Stimulated activated CD8-positive, alpha-beta memory T cell treated with anti-CD3 and anti-CD28 coated beads, Interleukin-12 subunit alpha, Interleukin-12 subunit beta, amount 100 ng/mL, for 1 hour (primary cell): ENCODE data around the gene PALM2AKAP2.

Experiments used
- DNase-seq: peaks from one replicate; pipeline ENCODE4 v3.0.0-alpha.2; 2020; ENCODE audit warnings: low read depth

The PALM2AKAP2 gene

DNA sequence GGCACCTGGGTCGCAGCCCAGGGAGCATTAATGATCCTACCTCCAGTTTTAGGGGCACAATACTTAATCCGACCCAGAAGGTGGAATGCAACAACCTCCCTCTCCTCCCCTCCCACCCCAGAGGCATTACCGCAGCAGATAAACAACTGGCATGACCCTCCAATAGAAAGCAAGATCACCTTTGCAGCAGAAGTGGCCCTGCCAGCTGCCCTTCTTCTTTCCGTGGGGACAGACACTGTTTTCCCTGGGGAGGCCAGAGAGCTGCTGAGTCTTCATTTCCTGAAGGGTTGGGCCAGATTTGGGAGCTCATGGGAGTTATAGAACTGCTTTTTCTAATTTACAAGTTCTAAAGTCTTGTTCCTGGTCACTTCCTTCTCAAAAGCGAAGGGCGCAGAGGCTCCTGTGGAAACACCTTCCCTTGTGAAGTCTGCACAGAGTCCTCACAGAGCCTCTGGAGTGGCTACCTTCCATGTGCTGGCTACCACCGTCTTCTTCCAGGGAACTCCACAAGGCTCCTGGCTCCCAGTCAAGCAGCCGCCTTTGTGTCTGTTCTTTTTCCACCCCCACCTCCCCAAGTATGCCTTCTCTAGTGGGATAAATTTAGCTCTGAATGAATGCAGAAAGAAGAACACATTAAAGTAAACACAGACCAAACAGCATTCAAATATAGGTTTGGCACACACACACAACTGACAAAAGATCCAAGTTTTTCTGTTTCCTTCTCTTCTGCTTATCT lies 8.0 kb upstream of the PALM2AKAP2 start:
- no peak for DNase-seq

DNA sequence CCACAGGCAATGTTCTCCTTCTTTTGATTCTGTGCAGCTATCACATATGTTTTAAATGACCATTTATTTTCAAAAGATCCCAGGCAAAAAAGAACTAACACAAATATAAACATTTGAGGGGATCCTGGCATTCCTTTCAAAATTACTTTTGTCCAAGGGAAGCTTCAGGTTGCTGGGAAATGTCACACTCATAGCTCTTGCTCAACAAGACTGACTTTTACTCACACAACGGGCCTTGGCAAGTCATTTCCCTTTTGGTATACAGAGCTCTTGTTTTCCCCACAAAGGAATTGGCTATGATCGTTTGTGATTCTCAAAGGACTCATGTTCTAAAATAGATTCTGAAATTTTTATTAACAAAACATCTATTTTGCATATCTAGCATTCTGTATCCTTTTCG lies 4.5 kb upstream of the PALM2AKAP2 start:
- DNase-seq, result no peak

DNA sequence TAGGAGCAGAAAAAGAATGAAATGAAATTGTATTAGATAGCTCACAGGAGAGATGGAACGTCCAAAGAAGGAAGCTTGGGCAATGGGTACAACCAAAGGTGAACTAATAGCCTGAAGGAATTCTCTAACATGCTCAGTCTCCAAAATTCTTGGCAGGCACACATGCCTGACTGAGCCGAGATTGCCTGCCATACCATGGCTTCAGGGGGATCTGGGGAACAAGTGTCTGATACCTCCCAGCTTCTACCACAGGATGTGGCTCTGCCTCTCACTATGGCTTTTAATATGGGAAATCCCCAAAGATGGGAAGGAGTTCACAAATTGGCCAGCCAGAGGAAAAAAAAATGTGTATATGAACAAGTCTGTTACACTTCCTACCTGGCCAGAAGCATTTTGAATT lies 3.6 kb upstream of the PALM2AKAP2 start:
- DNase-seq, result no peak

DNA sequence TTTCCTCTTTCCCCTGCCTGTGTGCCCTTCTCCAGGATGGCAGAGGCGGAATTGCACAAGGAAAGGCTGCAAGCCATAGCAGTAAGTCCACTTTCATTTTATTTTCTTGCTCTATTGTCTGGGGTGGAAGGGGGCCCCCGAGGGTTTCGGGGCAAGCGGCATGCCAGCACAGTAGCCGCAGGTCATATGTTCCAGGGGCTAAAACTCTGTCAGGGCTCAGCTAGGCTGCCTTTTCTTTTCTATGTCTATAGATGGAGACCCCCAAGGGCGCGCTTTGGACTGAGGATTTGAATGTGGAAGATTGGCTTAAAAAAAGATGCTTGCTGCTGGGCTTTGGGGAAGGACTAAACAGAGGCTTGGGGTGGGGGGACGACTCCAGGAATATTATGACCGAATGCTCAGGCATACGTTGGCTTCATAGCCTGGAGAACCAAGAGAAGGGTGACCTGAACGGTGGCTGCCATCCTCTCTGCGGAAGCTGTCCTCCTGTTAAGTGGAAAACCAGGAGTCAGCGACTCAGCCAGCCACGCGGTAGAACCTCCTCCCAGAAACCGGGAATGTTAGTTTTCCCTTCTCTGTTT lies 545 bp downstream of the PALM2AKAP2 start:
- no peak for DNase-seq

DNA sequence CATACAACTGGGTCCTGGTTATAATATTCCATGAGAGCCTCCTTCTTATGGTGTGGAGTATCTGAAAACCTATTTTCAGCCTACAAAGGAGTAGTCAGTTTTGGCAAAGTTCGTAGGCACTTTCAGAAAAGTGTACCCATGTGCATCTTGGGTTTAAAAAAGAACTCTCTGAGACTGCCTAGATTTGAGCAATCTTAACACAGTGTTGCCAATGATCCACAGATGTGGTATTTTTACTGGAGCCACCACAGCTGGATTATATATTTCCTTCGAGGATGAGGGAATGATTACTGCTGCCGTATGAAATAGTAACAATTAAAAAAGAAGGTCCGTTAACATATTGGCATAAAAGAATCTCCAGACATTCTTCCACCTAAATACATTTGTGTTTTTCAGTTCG lies 1.1 kb downstream of the PALM2AKAP2 start:
- no peak for DNase-seq

DNA sequence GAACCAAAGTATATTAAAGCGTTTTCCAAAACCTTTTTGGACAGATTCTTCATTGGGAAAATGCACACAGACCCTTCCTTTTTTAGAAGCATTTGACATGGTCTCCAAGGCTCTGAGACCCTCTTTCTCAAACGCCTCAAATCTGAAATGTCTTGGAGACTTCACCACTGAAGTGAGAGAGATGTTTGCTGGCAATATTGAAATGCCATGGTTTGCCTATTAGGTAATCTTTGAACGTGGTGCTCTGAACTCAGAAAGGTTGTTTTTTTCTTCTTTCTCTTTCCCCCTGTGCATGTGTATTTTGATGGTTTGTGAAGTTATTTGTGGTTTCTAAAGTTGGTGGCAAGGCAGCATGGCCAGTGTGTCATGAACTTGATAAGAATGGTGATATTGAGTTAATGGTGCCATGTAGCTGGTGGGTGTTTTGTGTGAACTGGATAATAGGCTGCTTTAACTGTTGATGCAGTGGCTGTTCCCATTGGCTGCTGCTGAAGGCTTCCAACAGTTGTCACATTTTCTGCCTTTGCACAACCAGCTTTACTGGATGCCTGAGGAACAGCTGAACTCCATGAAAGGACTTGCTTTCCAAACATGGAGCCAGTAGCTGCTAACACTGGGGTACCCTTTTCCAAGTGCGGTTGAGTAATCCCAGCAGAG lies 1.7 kb downstream of the PALM2AKAP2 start:
- DNase-seq, result no peak

DNA sequence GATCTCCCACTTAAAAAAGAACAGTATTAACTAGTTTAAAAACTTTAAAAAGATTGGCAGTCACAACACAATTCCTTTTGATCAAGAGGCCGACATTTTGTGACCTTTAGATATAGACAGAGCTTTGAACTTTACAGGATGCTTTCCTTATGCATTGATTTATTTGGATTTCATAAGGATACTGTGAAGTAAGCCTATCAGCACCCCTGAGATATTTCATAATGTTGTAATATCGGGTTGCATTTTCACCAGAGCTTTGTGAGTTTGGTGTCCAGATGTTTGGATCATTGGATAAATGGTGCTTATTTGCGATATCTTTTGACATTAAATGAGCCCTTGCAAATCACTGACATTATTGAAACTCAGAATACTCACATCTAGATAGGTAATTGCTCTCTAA lies 7.7 kb downstream of the PALM2AKAP2 start:
- no peak for DNase-seq

DNA sequence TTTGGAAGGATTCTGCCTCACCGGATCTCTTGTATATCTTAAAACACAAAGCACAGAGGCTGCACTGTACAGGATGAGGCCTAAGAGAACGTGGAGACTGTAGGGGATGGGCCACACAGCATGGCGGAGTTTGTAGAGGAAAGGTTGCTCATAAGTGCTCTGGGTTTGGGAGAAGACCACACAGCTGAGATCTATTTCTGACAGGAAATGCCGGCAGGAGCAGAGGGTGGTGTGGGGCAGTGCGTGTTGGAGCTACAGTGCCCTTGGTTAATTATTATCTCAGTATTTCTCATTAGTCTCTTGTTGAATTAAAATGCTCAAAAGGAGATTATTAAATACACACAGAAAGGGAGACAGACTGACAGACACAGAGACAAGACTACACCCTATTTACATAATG lies 9.6 kb downstream of the PALM2AKAP2 start:
- DNase-seq, result no peak

DNA sequence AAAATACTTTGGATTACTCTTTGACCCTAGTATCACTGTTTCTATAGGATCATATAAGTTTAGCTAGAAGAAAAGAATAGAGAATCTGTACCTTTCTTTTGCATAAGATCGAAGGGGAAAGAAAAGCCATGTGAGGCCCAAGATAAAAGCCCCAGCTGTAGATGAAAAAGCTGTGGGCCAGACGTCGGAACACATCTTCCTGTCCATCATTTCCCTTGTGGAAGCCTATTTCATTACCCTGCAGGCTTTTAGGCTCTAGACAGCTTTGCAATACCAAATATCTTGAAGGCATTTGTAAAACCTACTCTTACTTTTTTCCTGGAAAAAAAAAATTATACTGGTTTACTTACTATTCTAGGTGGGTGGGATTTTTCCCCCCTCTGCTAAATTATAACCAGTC lies 10.0 kb downstream of the PALM2AKAP2 start:
- DNase-seq, result no peak

DNA sequence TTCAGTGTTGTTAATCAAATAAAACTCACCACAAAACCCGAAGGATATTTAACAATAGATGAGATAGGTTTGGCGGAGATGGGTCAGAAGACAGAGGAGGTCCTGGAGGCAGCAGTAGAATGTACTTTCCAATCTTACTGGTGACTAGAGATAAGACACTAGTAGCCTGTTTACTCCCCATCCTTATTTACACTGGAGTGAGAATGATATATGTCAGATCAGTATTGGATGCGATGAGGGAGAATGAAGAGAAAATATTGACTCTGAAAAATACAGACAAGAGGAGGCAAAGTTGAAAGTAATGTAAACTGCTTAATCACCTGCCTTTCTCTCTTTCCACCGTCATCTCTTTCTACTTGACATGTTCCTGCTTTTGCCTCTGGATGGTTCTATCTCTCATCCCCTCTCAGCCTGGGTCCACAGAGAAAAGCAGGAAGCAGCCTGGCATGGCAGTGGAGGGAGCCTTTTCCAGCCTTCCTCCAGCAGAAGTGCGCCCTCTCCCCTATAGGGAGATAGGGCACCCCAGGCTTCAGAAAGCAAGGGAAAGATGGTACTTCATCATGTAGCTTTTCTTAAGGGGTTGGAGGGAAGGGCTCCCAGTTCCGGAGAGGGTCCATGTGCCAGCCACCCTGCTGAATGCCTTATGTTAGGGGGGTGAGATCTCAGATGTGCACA lies 11.1 kb downstream of the PALM2AKAP2 start:
- no peak for DNase-seq

DNA sequence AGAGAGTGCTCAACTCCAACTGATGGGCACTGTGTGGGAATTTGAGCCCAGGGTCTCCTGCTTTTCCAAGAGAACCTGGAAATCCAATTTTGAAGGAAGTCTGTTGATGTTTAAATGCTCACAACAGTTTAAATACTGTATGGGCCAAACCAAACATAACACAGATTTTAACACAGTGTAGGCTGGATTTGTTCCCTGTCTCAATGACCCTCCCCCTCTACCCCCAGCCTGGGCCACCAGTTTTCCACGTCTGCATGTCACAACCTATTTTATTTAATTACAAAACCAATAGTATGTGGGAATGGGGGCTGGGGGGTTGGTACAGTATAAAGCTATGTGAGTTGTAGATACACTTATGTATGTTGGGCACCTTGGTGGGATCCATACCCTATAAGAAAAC lies 11.7 kb downstream of the PALM2AKAP2 start:
- DNase-seq, result no peak

DNA sequence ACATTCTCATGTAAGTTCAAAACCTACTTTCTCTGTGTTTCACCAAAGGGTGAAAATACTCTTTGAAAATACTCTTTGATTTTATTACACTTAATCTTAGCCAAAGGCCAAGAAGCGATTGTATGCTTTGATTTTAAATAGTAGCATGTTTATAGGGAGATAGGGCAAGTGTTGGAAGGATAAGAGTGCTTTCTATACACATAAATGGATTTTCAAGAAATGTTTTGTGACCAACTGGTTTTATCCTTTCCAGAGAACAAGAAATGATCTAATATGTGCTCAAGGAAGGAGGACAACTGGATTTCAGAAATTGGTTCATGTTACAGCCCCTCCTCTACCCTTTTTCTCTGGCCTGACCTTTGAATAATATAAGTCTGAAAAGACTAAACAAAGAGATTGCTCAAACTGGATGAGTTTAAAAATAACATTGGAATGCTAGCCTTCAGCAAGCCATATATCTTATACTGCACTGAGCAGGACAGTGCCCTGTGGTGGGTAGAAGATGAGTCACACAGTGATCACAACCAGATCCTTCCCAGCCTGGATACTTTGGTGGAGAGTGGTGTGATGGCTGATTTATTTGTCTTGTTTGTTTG lies 13.1 kb downstream of the PALM2AKAP2 start:
- DNase-seq, result no peak

DNA sequence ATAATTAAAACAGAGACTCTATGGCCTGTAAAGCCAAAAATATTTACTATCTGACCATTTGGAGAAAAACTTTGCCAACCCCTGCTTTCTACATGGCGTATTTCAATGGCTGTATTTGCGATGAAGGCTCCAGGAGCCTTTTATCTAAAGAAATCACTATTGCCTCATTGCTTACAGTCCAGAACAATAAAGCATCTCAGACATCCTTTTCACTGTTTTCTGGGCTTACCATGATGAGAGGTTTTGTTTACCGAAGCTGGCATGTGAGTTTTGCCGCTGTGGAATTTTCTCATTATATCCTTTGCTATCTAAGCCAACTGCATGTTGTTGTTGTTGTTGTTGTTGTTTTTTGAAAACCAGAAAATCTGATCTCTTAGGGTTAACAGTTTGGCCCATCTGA lies 13.9 kb downstream of the PALM2AKAP2 start:
- no peak for DNase-seq

DNA sequence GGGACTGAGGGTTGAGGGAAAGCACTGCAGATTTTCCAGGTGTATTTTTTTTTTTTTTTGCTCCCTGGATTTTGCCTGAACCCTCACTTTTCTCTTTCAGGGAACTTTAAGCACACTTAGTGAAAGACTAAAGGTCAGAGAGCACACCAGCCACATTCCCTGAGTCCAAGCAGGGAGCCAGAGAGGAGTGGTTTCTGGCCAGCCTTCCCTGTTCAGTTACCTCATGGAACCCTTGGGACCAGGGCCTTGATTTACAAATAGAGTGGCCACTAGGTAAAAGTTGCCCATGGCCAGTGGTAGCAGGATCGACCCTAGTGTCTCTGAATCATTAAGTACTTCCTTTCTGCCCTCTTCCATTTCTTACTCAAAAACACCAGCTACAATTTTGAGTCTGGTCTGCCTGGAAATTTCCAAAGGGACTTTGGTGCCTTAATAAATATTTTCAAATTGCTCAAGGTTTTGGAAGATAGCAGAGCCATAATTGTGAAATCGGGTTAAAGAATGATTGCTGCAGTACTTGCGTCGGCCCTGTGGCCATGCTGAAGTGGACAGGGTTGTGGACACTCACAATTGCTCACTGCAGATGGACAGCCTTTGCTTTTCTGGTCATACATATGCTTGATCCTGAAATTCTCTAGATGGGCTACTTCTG lies 14.5 kb downstream of the PALM2AKAP2 start:
- DNase-seq, result no peak

DNA sequence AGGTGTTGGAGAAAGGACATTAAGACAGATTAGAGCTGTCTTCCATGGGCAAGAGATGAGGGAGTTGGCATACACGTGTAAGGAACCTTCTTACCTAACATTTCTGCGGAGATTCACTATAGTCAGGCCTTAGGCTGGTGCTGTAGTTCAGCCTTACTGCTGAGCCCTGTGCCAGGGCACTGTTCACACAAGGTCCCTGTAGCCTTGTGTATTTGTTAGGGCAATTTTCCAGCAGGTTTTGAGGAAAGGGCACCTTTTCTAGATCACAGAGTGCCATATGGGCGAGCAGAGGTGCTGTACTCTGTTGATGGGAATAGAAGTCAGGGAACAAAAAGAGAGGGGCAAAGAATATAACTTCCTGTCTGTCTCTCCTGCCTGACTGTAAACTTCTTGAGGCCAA lies 15.6 kb downstream of the PALM2AKAP2 start:
- DNase-seq, result no peak

DNA sequence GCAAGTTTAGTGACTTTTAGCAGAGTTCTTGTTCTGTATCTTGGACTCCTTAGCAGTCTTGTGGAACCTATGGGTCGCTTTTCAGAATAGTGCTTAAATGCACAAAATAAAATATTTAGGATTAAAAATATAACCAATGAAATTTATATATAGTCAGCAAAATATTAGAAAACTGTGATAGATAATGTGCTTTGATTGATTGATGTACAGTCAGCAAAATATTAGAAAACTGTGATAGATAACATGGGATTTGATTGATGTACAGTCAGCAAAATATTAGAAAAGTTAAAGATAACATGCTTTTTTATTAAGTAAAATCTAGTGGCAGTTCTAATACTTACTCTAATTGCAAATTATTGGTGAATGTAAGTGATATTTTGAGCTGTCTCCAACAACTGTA lies 16.1 kb downstream of the PALM2AKAP2 start:
- no peak for DNase-seq

DNA sequence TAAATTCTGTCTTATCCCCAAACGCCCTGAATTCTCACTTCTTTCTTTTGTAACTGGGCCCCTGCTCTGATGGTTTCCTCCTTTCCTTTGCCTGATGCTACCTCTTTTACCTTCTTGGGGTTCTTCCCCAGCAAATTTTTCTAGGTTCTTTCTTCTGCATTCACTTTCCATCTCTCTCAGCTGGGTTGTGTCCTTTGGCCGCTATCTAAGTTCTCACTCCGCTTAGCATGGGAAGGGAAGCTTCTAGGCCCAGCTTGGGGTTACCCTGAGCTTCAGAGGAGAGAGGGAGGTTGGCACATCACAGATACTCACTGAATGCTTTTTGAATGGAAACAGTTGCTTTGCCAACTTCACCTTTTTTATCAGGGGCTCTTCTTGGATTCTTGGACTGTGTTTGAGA lies 17.0 kb downstream of the PALM2AKAP2 start:
- DNase-seq, result no peak

DNA sequence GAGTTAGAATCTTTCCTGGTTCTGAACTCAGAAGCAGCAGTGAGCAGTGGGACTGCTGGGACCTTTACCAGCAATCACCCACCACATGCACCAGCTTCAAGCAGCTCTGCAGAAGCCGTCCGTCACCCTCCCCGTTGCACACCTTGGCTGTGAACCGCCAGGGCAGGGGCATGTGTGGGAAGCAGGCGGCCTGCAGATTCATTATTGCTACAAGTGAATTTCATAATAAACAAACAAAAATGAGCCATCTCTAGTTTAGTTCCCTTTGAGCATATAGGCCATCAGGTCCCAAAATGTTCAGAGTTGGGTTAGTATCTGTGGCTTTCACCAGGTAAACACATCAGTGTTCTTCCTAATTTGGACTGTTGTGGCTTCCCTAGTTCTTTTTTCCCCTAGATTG lies 17.5 kb downstream of the PALM2AKAP2 start:
- no peak for DNase-seq

DNA sequence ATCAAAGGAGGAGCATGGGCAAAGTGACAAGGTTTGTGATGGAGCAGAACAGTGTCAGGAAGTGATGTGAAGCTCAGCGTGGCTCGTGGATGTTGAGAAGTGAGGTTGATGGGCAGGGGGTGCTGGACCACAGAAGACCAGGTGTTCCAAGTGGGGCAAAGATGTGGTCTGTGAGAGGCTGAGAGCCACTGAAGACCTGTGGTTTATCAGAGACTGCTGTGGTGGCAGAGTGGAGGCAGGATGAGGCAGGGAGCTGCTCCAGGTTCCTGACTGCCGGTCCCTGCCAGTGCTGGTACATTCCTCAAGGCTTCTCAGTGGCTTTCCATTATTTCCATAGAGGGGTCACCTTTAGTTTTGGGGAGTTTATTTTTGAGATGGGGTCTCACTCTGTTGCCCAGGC lies 19.1 kb downstream of the PALM2AKAP2 start:
- no peak for DNase-seq

DNA sequence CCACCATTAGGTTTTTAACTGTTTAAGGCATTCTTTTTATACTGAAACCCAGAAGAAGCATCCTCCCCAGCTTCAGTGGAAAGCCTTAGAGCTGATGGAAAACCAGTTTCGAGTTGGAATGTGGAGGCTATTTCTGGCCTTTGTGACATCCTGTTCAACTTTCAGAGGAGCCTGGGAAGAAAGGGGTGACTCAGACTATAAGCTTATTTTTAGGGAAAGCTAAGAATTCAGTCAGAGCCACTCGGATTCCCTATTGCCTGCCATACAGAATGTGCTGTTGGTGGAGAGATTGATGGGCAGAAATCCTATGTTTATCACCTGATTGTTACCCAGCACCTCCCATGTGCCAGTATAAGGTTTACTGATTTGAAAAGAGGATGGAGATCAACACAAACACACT lies 19.8 kb downstream of the PALM2AKAP2 start:
- DNase-seq, result no peak

DNA sequence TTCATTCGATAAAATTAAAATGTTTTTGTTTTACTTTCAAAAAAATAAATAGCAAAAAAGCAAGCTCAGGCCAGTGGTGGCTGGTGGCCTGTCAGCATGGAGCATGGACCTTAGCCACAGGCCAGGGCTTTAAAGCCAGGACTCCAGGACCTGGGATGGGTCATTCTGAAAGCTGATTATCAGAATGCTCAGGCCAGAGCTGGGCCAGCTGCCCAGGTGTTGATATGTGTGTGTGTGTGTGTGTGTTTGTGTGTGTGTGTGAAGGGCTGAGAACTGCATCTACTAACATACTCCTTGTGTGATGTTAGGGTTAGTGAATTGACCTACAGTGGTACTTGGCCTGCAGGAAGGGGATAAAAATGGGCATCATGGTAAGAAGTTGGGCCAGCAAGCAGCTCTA lies 21.5 kb downstream of the PALM2AKAP2 start:
- no peak for DNase-seq

DNA sequence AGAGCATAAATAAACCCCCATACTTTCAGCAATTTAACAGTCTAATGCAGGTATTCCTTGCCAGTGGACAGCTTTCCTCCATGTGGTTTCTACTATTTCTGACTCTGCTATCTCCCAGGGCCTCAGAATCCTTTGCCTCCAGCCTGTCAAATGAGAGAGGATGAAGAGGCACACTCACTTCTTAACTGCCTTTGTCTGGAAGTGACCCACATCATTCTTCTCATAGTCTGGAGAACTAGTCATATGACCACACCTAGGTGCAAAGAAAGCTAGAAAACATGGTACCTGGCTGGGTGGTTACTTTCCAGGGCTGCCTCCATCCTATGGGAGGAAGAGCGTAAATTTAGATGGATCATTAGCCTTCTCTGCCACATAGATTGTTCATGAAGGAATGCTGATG lies 22.5 kb downstream of the PALM2AKAP2 start:
- DNase-seq, result no peak
